HFF-Myc (cell line): ENCODE data around the gene CADM2.

ENCODE experiments used
- DNase-seq: peaks from one replicate; pipeline ENCODE4 v3.0.0-alpha.2; 2011; ENCODE audit warnings: low read depth; ENCODE audit errors: extremely low read depth
- H3K4me3 ChIP-seq: replicated peaks from 2 replicates; pipeline ENCODE4 v1.5.1; 2011; ENCODE audit warnings: low read depth, mild to moderate bottlenecking, control low read depth, low read length
- TF ChIP-seq, protein P1 (sequence below): IDR thresholded peaks from 2 replicates; pipeline ENCODE4 v1.5.1; 2012; ENCODE audit warnings: mild to moderate bottlenecking, low read depth, low read length, control low read depth; ENCODE audit errors: missing control alignments

CADM2 gene

DNA sequence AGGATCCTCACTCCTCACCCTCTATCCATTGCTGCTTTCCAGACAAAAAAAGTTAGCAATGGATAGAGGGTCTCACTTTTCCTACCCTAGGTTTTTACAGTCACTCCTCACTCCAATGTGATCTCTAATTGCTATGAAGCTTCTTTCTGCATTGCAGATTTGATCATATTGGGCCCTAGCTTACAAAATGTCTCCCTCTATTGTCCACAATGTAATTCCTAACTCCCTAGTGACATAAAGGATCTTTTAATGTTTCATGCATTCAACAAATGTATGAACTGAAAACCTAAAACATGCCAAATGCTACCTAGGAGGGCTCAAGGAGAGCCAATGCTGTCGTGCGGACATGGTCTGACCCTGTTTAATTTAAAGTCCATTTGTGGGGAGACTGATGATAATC, 234.8 kb downstream of the CADM2 start:
- H3K4me3 ChIP-seq, result no peak overlapping the region
- TF ChIP-seq, protein P1, sequence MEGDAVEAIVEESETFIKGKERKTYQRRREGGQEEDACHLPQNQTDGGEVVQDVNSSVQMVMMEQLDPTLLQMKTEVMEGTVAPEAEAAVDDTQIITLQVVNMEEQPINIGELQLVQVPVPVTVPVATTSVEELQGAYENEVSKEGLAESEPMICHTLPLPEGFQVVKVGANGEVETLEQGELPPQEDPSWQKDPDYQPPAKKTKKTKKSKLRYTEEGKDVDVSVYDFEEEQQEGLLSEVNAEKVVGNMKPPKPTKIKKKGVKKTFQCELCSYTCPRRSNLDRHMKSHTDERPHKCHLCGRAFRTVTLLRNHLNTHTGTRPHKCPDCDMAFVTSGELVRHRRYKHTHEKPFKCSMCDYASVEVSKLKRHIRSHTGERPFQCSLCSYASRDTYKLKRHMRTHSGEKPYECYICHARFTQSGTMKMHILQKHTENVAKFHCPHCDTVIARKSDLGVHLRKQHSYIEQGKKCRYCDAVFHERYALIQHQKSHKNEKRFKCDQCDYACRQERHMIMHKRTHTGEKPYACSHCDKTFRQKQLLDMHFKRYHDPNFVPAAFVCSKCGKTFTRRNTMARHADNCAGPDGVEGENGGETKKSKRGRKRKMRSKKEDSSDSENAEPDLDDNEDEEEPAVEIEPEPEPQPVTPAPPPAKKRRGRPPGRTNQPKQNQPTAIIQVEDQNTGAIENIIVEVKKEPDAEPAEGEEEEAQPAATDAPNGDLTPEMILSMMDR, result no peak
- DNase-seq, result no peak

DNA sequence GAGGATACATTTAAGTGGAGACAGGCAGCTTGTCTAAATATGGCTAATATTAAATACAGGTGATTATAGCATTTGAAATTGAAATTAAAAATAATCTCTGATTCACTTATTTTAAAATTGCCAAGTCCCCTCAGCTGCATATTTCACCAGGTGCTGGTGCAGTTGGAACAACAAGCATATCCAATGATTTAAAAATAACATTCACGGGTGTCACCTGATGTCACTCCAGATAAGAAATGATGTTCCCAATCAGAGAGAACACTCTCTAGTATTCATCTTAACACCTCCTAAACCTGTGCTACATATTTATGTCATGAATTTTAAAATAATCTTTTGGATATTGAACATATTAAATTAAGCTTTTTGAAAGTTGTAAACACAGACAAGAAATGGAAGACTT, 249.9 kb downstream of the CADM2 start:
- TF ChIP-seq, protein P1, result no peak
- no peak overlapping the region for H3K4me3 ChIP-seq
- no peak for DNase-seq

DNA sequence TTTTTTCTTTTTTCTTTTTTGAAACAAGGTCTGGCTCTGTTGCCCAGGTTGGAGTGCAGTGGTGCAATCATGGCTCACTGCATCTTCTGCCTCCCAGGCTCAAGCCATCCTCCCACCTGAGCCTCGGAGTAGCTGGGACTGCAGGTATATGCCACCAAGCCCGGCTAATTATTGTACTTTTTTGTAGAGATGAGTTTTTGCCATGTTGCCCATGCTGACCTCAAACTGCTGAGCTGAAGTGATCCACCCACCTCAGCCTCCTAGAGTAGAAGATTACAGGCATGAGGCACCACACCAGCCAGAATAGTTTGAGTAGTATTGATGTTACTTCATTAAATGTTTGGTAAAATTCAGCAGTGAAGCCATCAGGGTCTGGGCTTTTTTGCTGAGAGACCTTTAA, 251.8 kb downstream of the CADM2 start:
- DNase-seq, result no peak
- no peak overlapping the region for H3K4me3 ChIP-seq
- TF ChIP-seq, protein P1, result no peak

DNA sequence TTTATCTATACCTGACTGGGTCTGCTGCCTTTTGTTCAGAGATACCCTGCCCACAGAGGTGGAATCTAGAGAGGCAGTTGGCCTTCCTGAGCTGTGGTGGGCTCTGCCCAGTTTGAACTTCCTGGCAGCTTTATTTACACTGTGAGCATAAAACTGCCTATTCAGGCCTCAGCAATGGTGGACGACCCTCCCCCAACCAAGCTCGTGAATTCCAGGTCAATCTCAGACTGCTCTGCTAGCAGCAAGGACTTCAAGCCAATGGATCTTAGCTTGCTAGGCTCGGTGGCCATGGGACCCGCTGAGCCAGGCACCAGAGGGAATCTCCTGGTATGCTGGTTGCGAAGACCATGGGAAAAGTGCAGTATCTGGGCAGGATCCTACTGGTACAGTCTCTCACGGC, 270.2 kb downstream of the CADM2 start:
- no peak for DNase-seq
- TF ChIP-seq, protein P1, result no peak
- H3K4me3 ChIP-seq, result no peak overlapping the region

DNA sequence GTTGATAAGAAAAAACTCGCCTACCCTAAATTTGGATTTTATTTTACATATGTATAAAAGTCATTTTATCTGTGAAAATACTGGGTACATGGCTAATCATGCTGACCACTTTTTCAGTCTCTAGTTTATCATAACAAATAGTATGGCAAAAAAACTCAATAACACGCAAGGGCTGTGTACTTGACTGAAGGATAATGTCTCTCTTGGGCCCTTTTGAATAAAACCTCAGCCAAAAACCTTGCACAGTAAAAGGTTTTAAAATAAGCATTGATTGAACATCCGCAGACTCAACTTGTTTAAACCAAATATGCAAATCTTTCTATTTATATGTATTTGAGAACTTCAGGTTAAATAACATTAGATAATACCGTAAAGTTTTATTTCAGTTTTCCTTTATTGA, 285.3 kb downstream of the CADM2 start:
- no peak overlapping the region for H3K4me3 ChIP-seq
- no peak for DNase-seq
- TF ChIP-seq, protein P1, result no peak

DNA sequence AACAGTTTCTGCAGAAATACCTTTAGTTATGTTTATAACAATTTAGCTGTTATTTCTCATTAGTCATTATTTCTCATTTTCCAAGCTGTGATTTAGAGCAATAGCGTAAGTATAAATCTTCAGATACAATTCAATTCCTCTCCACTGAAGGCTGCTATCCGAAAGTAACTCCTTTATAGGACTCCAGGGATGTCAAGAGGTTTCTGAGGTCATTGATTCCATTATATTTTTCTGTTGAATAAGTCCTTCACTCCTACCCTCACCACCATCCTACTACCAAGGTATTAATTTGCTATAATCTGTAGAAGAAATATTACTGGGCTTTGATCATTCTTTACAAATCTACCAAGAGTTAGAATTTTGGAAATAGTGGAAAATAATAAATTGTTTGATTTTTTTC, 285.7 kb downstream of the CADM2 start:
- TF ChIP-seq, protein P1, result no peak
- H3K4me3 ChIP-seq, result no peak overlapping the region
- no peak for DNase-seq

DNA sequence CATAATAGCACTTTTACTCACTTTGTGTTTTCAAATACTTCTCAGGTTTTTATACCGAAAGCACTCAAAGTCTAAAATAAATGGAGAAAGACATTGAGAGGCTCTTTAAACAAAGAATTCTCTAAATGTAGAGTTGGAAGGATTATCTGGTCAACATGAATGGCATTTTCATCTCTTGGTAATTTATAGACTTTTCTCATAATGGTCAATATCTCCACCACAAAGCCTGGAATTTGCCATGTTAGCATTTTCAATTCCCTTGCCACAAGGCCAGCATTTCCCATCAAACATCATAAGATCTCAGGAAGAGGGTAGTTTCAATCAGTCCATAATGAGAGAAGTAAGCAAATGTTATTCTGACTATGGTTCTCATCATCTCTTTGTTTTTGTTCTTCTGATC, 293.0 kb downstream of the CADM2 start:
- DNase-seq, result no peak
- no peak overlapping the region for H3K4me3 ChIP-seq
- TF ChIP-seq, protein P1, result no peak
